Measurements from ENCODE around the gene PDCD4. TPM values are rescaled to one million over a fixed set of nuclear protein-coding genes. Genes with fewer than 3 reads are reported as not detected.
"Not testable (repeated sequence)": the region's sequence is repeated elsewhere in the genome, so short reads cannot be mapped to it uniquely, and the experiment has no call there.

Gene PDCD4
- total RNA-seq, 4 donors from 2014 or later, result 6.4 to 15.6 (median 9.8) TPM

- Histone ChIP-seq H3K4me1 (peaks cover 11 to 24% of the 10 kb centered on the region in 2 donors), H3K27ac (peak overlapping the region; percentile 39 to 66 (median 60)), H3K9me3 (no peaks in the 10 kb centered on the region), H3K27me3 (no peaks in the 10 kb centered on the region), H3K4me3 (peak overlapping the region in 2 of 4 donors; percentile 5 to 9), H3K36me3 (no peaks in the 10 kb centered on the region)
- ATAC-seq, result peak in 1 of 2 donors; percentile 45
- no peak for TF ChIP-seq CTCF (IDR thresholded peaks at IDR 0.05 in 4 of 5, conservative IDR thresholded peaks at IDR 0.05 in 1 of 5)
- no peak for TF ChIP-seq POLR2A (IDR thresholded peaks at IDR 0.05)
- in situ Hi-C loops (cut with MboI; ENCODE audit: low sequenced_read_pairs in 4 of 4), result no loop called here
- DNase-seq, result no peak
- intact Hi-C loops (cut with DNase I; ENCODE audit: low total_unique reads), result no loop called here
Observed at GRCh38 chr10:110864662-110865140, 7.0 kb upstream of the PDCD4 start.

- Histone ChIP-seq H3K27me3 (no peaks in the 10 kb centered on the region), H3K9me3 (no peaks in the 10 kb centered on the region), H3K4me3 (no peak overlapping the region), H3K4me1 (peaks cover 5 to 20% of the 10 kb centered on the region in 2 donors), H3K27ac (peak overlapping the region; percentile 39 to 66 (median 60)), H3K36me3 (no peaks in the 10 kb centered on the region)
- in situ Hi-C loops (cut with MboI; ENCODE audit: low sequenced_read_pairs in 4 of 4) (no loop called here), intact Hi-C loops (cut with DNase I; ENCODE audit: low total_unique reads) (no loop called here)
- ATAC-seq (peak; percentile 43 to 60), DNase-seq (no peak)
- TF ChIP-seq POLR2A (IDR thresholded peaks at IDR 0.05) (no peak), CTCF (IDR thresholded peaks at IDR 0.05 in 4 of 5, conservative IDR thresholded peaks at IDR 0.05 in 1 of 5) (no peak)
Observed at GRCh38 chr10:110865186-110865808, 6.4 kb upstream of the PDCD4 start.

- Histone ChIP-seq H3K27ac (peak overlapping the region in 3 of 4 donors; percentile 59 to 66 (median 61)), H3K4me1 (peaks cover 0 to 19% of the 10 kb centered on the region in 2 donors), H3K27me3 (no peaks in the 10 kb centered on the region), H3K4me3 (no peak overlapping the region), H3K36me3 (no peaks in the 10 kb centered on the region), H3K9me3 (no peaks in the 10 kb centered on the region)
- TF ChIP-seq POLR2A (IDR thresholded peaks at IDR 0.05) (no peak), CTCF (IDR thresholded peaks at IDR 0.05 in 4 of 5, conservative IDR thresholded peaks at IDR 0.05 in 1 of 5) (no peak)
- intact Hi-C loops (cut with DNase I; ENCODE audit: low total_unique reads) (no loop called here), in situ Hi-C loops (cut with MboI; ENCODE audit: low sequenced_read_pairs in 4 of 4) (no loop called here)
- ATAC-seq (no peak), DNase-seq (no peak)
Observed at GRCh38 chr10:110865809-110866482, 5.8 kb upstream of the PDCD4 start.

- H3K27me3 ChIP-seq; H3K36me3 ChIP-seq; ATAC-seq; in situ Hi-C loops (cut with MboI; ENCODE audit: low sequenced_read_pairs in 4 of 4); H3K9me3 ChIP-seq; H3K4me3 ChIP-seq; H3K27ac ChIP-seq; intact Hi-C loops (cut with DNase I; ENCODE audit: low total_unique reads); DNase-seq: not testable (repeated sequence)
- peaks cover 0 to 23% of the 10 kb centered on the region in 2 donors for H3K4me1 ChIP-seq
Observed at GRCh38 chr10:110867011-110867806, 4.5 kb upstream of the PDCD4 start.

All from gastrocnemius medialis (tissue), 4 donors.